Spleen (tissue), 11 donors: Measurements from ENCODE around the gene SYNPO. TPM values are rescaled to one million over a fixed set of nuclear protein-coding genes. Genes with fewer than 3 reads are reported as not detected.

Experiments used
- DNase-seq: peaks from one replicate; pipeline ENCODE4 v3.0.0-alpha.2; 2020
- H3K27ac ChIP-seq, 8 donors: fragments of 200-600 bp; sonication (generic) in 7 of 8; 1 replicate in 4 of 8; 2 replicates in 4 of 8; pipeline versions ENCODE4 v1.5.0 to v1.8.0; 2016 to 2021; ENCODE audit warnings: inconsistent platforms in 4 of 8, mild to moderate bottlenecking in 4 of 8, moderate library complexity in 1 of 8
- H3K27me3 ChIP-seq, 7 donors: fragments of 200-600 bp; sonication (generic) in 6 of 7; replicated peaks in 1 of 7; 1 replicate in 4 of 7; 2 replicates in 3 of 7; pipeline versions ENCODE4 v1.5.0 to v1.8.0; 2016 to 2021; ENCODE audit warnings: inconsistent platforms in 3 of 7, mild to moderate bottlenecking in 1 of 7
- H3K36me3 ChIP-seq, 6 donors: fragments of 200-600 bp; sonication (generic) in 5 of 6; 1 replicate in 4 of 6; 2 replicates in 2 of 6; pipeline versions ENCODE4 v1.5.0 to v1.8.0; 2016 to 2021; ENCODE audit warnings: inconsistent platforms in 2 of 6
- H3K4me1 ChIP-seq, 6 donors: fragments of 200-600 bp; sonication (generic) in 5 of 6; 1 replicate in 3 of 6; 2 replicates in 3 of 6; pipeline versions ENCODE4 v1.5.0 to v1.8.0; 2016 to 2021; ENCODE audit warnings: inconsistent platforms in 3 of 6
- H3K4me3 ChIP-seq, 8 donors: fragments of 200-600 bp; sonication (generic) in 7 of 8; 1 replicate in 4 of 8; 2 replicates in 4 of 8; pipeline versions ENCODE4 v1.5.0 to v1.8.0; 2016 to 2021; ENCODE audit warnings: inconsistent platforms in 4 of 8, mild to moderate bottlenecking in 4 of 8, moderate library complexity in 2 of 8
- H3K9me3 ChIP-seq, 8 donors: fragments of 200-600 bp; sonication (generic) in 7 of 8; 1 replicate in 4 of 8; 2 replicates in 4 of 8; pipeline versions ENCODE4 v1.5.0 to v1.8.0; 2016 to 2021; ENCODE audit warnings: inconsistent platforms in 4 of 8
- POLR2A ChIP-seq, 3 donors: fragments of 450-650 bp; IDR thresholded peaks; one replicate each; pipeline ENCODE4 v1.5.1; 2017; ENCODE audit warnings: antibody characterized with exemption in 3 of 3, mild to moderate bottlenecking in 1 of 3
- POLR2AphosphoS5 ChIP-seq, 3 donors: sonication (generic); formaldehyde crosslinking; IDR thresholded peaks; one replicate each; pipeline ENCODE4 v1.5.1; 2017; ENCODE audit warnings: antibody characterized with exemption in 3 of 3
- WGBS, 5 donors: extraction: QIAGEN DNeasy Blood & Tissue Kit in 3 of 5; methylation state at CpG; one replicate each; pipeline versions ENCODE4 v1.1.5 to v1.1.7; 2013 to 2018; 5-methylcytosine and 5-hydroxymethylcytosine counted together
- intact Hi-C: fragments of 100-400 bp; cut with DNase I; formaldehyde crosslinking; loops from one replicate; pipeline ENCODE4 v1.15.0; 2023; ENCODE audit warnings: low total_unique reads
- polyA plus RNA-seq, 3 donors: library from polyadenylated mRNA; stranded (reverse); fragments of 200-250 nt; gene quantifications; one replicate each; pipeline ENCODE4 v1.2.1, GENCODE V29; 2013
- total RNA-seq, 7 donors: library from RNA; depleted of rRNA in 3 of 7; stranded (reverse); fragments of >200 nt in 3 of 7; fragmentation: NEBNext Ultra II Directional in 4 of 7; extraction: Animal tissue kit (Norgen Biotek cat#: 25700) in 4 of 7; gene quantifications; one replicate each; pipeline versions ENCODE4 v1.1.0 to v1.2.1, GENCODE V29; 2016 to 2021
- TF ChIP-seq, protein P1 (sequence below), 11 experiments: fragments of 200-600 bp in 7 of 11; fragments of 450-650 bp in 4 of 11; sonication (generic) in 4 of 11; IDR thresholded peaks in 8 of 11; conservative IDR thresholded peaks in 3 of 11; 1 replicate in 7 of 11; 2 replicates in 4 of 11; pipeline versions ENCODE4 v1.4.0 to v1.8.0; 2016 to 2021; ENCODE audit warnings: antibody characterized with exemption in 11 of 11, inconsistent platforms in 4 of 11, mild to moderate bottlenecking in 1 of 11
- donor health status: healthy with polysubstance abuse.
- donor health status: DM: no; HTN: no; CAD: no; lungs with moderate emphysema.
- donor health status: DM: no; HTN: no; CAD: no.
- donor health status: Bipolar disorder and iron deficiency.
- donor health status: healthy.
- donor health status: DM: no; HTN: no; CAD: no.
- donor health status: DM: yes; HTN: yes; CAD: no.

SYNPO gene
- total and polyA plus RNA-seq, 10 donors, result 6.9 to 133 (median 45.9) TPM

DNA sequence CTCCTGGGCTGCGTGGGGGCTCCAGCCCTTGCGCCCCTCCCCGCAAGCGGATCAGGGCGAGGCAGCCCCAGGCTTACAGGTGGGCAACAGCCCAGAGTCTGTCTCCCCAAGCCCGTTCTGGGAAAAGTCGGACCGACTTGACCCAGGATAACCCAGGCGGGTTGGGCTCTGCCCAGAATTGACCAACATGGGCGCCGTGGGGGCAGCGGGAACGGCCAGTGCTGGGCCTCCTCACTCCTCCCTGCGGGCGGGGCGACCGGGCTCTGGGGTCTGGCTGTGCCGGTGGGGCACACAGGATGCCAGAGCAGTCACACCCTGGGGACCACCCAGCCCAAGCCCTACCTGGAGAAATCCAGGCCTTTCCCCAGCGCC is 15.3 kb upstream of the SYNPO start:
- Histone ChIP-seq H3K27me3 (peaks cover 0 to 22% (median 0%) of the 10 kb centered on the region in 7 donors), H3K36me3 (no peaks in the 10 kb centered on the region), H3K9me3 (no peaks in the 10 kb centered on the region), H3K27ac (peak overlapping the region; percentile 72 to 89 (median 85)), H3K4me3 (peak overlapping the region; percentile 55 to 84 (median 64)), H3K4me1 (peaks cover 24 to 79% (median 63%) of the 10 kb centered on the region in 6 donors)
- DNase-seq, result peak; percentile 85
- TF ChIP-seq, protein P1, sequence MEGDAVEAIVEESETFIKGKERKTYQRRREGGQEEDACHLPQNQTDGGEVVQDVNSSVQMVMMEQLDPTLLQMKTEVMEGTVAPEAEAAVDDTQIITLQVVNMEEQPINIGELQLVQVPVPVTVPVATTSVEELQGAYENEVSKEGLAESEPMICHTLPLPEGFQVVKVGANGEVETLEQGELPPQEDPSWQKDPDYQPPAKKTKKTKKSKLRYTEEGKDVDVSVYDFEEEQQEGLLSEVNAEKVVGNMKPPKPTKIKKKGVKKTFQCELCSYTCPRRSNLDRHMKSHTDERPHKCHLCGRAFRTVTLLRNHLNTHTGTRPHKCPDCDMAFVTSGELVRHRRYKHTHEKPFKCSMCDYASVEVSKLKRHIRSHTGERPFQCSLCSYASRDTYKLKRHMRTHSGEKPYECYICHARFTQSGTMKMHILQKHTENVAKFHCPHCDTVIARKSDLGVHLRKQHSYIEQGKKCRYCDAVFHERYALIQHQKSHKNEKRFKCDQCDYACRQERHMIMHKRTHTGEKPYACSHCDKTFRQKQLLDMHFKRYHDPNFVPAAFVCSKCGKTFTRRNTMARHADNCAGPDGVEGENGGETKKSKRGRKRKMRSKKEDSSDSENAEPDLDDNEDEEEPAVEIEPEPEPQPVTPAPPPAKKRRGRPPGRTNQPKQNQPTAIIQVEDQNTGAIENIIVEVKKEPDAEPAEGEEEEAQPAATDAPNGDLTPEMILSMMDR (IDR thresholded peaks at IDR 0.05 in 8 of 11, conservative IDR thresholded peaks at IDR 0.05 in 3 of 11), result no peak
- TF ChIP-seq POLR2A (IDR thresholded peaks at IDR 0.05) (no peak), POLR2AphosphoS5 (IDR thresholded peaks at IDR 0.05) (peak in 2 of 3 donors; percentile 40 to 68)
- WGBS, 5 donors, result 24 to 32% (median 31%) methylated on average over 11 to 19 of the region's 19 CpGs
- intact Hi-C loops, result no loop called here

DNA sequence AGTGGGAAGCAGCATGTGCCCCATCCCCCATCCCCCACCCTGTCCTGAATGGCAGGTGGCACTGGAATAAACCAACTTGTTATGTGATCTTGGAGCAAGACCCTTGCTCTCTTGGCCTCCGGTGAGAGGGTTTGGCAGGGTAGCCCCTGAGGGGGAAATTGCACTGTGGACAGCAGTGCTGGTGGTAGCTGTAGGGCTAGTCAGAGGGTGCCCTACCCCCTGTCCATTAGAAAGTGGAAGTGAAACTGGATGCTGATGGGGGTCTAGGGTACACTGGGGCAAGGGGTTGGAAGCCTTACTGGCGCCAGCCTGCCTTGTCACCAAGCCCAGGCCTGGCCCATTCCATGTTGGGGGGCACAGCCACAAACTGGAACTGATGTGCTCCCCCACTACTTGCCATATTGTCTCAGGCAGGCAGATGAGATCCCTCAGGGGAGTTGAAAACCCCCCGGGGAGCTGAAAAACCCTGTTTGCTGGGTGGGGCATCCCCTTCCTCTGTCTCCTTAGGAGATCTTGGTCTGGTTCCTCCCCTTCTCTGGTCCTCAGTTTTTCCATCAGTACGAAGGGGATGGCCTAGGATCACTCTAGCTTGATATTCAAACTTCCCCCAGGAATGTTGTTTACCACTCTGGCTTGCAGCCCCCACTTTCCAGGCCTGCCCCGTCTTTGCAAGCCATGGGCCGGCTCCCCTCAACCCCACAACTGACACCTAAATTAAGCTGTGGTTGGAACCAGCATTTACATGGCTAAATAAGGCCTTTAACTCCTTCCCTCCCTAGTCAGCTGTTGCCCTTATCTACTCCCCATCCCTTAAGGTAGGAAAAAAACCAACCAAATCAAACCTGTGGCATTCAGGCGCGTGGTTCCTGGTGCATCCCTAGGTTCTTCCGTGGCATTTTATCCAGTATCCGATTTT is 14.4 kb upstream of the SYNPO start:
- Histone ChIP-seq H3K4me1 (peaks cover 24 to 88% (median 67%) of the 10 kb centered on the region in 6 donors), H3K36me3 (peaks cover 0 to 8% (median 0%) of the 10 kb centered on the region in 6 donors), H3K9me3 (no peaks in the 10 kb centered on the region), H3K27me3 (peaks cover 0 to 22% (median 0%) of the 10 kb centered on the region in 7 donors), H3K27ac (peak overlapping the region; percentile 72 to 89 (median 85)), H3K4me3 (peak overlapping the region; percentile 55 to 84 (median 64))
- TF ChIP-seq, protein P1 (IDR thresholded peaks at IDR 0.05 in 8 of 11, conservative IDR thresholded peaks at IDR 0.05 in 3 of 11), result no peak
- TF ChIP-seq POLR2A (IDR thresholded peaks at IDR 0.05) (no peak), POLR2AphosphoS5 (IDR thresholded peaks at IDR 0.05) (no peak)
- intact Hi-C loops, result no loop called here
- WGBS, 5 donors, result 54 to 59% (median 59%) methylated on average over 10 of the region's 10 CpGs
- no peak for DNase-seq

DNA sequence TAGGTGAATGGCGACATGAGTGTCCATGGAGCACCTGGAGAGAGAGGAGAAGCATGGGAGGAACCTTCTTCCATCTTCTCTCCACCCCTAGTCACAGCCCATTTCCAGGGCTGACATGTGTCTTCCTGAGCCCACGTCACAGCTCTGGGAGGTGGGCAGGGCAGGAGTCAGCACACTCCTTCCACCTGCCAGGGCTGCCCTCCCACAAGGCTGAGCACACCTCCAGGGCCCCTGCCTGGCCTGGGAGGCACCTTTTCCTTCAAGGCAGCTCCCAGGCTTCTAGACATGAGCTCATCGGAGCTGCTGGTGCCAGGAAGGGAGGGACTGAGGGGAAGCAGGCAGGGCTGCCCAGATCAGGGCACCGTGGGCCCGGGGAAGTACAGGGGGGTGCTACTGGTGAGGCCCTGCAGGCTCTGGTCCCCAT is 13.6 kb upstream of the SYNPO start:
- 45 to 71% (median 54%) methylated on average over 5 of the region's 5 CpGs for WGBS, 5 donors
- DNase-seq, result no peak
- intact Hi-C loops, result no loop called here
- peak; percentile 33 to 55 (median 55) for TF ChIP-seq POLR2AphosphoS5 (IDR thresholded peaks at IDR 0.05)
- TF ChIP-seq, protein P1 (IDR thresholded peaks at IDR 0.05 in 8 of 11, conservative IDR thresholded peaks at IDR 0.05 in 3 of 11), result no peak
- no peaks in the 10 kb centered on the region for H3K9me3 ChIP-seq
- H3K27ac ChIP-seq, result peak overlapping the region; percentile 53 to 89 (median 85)
- peaks cover 27 to 95% (median 71%) of the 10 kb centered on the region in 6 donors for H3K4me1 ChIP-seq
- H3K36me3 ChIP-seq, result peaks cover 0 to 8% (median 0%) of the 10 kb centered on the region in 6 donors
- H3K27me3 ChIP-seq, result peaks cover 0 to 22% (median 0%) of the 10 kb centered on the region in 7 donors
- H3K4me3 ChIP-seq, result peak overlapping the region in 7 of 8 donors; percentile 9 to 84 (median 57)
